HG03460 (cell line): ENCODE measurements around the gene SLC35A4.

Experiments
- ATAC-seq: cut with Tn5 transposase; IDR thresholded peaks from one replicate; pipeline ENCODE4 v1.9.1; 2021; ENCODE audit not compliant: unreplicated experiment

SLC35A4 gene, protein sequence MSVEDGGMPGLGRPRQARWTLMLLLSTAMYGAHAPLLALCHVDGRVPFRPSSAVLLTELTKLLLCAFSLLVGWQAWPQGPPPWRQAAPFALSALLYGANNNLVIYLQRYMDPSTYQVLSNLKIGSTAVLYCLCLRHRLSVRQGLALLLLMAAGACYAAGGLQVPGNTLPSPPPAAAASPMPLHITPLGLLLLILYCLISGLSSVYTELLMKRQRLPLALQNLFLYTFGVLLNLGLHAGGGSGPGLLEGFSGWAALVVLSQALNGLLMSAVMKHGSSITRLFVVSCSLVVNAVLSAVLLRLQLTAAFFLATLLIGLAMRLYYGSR

DNA sequence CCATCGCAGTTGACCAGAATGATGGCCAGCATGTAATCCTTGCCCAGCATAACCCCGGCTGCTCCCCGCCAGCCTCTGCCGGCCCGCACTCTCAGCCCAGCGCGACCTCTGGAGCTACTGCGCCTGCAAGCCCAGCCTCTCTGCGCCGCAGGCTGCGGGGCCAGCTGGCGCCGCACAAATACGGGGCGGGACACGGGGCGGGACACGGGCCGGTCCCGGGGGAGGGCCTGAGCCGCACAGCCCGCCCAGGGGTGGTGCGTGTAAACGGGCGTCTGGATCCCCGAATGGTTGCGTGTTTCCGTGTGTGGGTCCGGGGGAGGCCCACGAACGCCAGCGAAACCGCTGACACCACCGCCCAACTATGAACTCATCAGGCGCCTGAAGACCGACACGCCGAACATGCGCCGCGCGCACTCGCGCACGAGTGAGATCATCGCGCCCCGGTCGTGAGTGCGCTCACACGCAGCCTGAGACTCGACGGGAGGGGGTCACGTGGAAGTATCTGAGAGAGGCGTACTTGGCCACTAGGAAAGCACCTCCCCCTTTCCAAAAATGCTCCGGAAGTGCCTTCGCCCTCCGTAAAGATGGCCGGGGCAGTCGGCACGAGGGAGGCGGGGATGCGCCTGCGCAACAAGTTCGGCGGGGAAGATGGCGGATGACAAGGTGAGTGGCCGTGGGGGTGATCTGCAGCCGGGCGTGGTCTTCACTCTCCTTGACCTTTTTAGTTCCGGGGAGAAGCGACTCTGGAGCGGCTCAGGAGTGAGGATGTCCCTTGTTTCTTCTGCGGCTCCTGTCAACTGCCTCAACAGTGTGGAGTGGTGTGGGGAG is at the start of gene SLC35A4, which contains the start of gene APBB3:
TSS of gene SLC35A4 (plus strand) at position 633 of the 828 bp plus-strand sequence. CDS start 2,342 bp downstream, outside the sequence.
TSS of gene APBB3 (minus strand) at position 403 of the 828 bp plus-strand sequence. CDS start at position 50, 353 bp downstream.
- ATAC-seq = peak; percentile 89

DNA sequence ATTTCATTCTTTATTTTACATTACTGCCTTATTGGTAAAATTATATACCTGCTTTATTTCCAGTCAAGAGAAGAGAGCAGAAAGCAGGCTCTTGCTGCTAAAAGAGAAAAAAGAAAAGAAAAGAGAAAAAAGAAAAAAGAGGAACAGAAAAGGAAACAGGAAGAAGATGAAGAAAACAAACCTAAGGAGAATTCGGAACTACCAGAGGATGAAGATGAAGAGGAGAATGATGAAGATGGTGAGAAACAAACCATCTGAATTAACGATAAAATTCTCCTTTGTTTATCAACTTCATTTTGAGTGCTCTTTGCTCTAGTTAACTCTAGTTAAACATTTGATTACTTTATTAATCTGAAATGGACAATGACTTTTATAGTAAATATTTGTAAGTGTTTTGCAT is 40.6 kb upstream of the SLC35A4 start:
- no peak for ATAC-seq

DNA sequence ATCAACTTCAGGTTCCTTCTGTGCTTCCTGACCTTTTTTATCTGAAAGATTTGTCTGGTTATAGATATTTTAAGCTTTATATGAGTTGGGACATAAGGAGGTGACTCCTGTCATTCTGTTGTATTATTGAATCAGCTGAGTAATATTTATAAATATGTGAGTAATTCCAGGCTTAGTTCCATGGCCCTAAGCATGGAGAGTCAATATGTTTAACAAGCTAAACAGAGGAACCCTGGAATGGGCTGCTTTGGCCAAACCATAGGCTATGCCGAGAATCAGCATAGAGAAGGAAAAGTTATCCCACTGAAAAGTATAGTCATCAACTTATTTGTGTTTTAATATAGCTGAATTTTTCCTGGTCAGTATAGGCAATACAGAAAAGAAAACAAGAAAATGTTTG is 24.4 kb upstream of the SLC35A4 start:
- ATAC-seq = no peak

DNA sequence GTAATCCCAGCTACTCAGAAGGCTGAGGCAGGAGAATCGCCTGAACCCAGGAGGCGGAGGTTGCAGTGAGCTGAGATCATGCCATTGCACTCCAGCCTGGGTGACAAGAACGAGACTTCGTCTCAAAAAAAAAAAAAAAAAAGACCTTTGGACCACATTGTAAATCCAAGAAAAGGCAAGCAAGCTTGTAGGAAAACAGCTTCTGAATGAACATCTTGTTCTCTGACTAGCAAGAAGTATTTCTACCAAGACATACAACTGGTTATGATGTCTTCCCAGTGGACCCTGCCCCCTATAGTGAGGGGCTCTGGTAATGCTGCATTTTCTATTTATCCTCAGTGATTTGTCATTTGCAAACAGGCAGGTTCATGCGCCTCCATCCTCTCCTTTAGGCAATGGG is 21.7 kb upstream of the SLC35A4 start:
- no peak for ATAC-seq

DNA sequence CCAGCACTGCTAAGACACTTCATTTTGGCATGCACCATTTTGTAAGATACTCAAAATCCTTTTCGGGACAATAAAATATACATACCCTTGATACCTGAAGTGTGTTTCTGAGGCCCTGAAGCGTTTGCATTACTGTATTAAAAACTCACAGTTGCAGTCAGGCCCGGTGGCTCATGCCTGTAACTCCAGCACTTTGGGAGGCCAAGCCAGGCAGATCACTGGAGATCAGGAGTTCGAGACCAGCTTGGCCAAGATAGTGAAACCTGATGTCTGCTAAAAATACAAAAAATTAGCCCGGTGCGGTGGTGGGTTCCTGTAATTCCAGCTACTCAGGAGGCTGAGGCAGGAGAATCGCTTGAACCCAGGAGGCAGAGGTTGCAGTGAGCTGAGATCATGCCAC is 19.6 kb upstream of the SLC35A4 start:
- no peak for ATAC-seq

DNA sequence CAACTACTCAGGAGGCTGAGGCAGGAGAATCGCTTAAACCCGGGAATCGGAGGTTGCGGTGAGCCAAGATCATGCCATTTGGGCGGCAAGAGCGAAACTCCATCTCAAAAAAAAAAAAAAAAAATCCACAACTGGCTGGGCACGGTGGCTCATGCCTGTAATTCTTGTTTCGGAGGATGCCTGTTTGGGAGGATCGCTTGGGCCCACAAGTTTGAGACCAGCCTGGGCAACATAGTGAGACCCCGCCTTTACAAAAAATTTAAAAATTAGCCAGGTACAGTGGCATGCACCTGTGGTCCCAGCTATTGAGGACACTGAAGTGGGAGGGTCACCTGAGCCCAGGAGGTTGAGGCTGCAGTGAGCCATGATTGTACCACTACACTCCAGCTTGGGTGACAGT is 19.0 kb upstream of the SLC35A4 start:
- no peak for ATAC-seq

DNA sequence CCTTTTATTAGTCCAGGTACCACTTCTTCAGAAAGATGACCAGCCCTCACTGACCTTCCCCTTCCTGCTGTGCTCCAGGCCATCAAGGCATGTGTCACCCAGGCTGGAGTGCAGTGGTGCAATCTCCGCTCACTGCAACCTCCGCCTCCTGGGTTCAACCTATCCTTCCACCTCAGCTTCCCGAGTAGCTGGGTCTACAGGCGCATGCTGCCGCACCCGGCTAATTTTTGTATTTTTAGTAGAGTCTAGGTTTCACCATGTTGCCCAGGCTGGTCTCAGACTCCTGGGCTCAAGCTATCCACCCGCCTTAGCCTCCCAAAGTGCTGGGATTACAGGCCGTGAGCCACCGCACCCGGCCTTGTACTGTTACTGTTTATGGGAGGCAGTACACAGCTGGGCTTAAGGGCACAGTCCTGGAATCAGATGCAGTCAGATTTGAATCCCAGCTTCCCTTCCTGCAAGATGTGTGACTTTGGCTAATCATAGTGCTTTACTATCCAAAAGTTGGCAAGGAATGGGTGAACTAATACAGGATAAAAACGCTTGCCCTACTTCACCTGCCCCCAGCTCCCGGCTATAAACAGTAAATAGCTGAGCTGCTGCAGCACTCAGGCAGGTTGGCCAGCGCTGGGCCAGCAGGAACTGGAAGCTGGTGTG is 17.6 kb upstream of the SLC35A4 start:
- ATAC-seq = no peak

DNA sequence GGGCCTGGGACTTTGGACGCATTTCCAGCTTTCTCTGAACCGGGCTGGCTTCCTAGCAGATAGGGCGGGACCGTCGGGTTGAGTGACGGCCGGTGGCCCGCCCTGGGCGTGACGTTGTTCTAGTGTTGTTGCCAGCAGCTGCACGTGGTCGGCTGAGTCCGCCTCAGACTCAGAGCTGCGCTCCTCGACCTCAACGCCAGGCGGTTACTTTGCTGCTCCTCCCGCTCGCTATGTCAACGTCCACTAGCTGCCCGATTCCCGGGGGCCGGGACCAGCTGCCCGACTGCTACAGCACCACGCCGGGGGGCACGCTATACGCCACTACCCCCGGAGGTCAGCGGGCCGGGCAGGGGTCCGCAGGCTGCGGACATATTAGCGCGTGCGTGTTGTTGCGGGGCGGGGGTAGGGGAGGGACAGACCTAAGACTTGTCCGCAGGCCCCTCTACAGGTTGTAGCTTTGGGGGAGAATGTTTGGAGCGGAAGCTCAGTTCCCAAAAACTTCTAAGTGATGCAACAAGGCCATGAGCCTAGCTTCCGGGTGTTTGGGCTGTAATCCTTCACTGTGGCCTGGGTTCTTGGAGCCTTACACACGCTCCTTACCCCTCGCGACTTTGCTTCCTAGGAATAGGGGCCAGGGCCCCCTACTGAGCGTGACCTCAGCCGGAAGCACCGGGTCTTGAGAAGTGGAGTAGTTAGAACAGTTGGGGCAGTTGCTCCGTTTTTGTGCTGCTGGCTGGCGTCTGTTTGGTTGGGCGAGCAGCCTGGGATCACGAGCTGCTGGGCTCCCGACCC is 16.9 kb upstream of the SLC35A4 start, which contains the start of gene EIF4EBP3:
TSS of gene EIF4EBP3 (plus strand) at position 155 of the 792 bp plus-strand sequence. CDS start at position 231, 76 bp downstream.
- ATAC-seq = peak; percentile 99

DNA sequence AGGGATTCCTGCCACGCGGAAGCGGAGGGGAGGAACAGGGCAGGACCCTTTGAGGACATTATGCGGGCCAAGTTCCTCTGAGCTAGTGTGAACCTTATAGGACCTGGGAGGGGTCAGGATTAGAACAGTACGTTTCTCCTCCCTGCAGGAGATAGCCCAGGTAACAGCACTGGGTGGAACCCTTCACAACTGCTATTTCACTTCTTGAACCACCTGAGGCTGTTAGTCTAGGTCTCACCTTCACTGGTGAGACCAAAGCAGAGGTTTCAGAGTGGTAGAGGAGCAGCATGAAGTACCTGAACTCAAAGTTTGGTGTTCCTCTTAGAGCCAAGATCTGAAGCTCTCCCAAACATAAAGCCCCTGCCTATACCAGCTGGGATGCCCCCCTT is 16.3 kb upstream of the SLC35A4 start:
- ATAC-seq = no peak

DNA sequence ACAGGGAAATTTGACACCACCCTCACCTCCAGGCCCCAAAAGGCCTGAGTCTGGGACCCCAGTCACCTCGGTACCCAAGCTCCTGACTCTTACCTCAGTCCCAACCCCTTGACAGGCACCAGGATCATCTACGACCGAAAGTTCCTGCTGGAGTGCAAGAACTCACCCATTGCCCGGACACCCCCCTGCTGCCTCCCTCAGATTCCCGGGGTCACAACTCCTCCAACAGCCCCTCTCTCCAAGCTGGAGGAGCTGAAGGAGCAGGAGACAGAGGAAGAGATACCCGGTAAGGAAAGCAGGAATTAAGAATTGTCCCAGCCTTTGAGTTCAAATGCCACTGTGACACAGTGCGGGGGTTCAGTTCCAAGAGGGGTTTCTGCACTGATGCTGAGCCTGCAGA is 15.8 kb upstream of the SLC35A4 start:
- no peak for ATAC-seq

DNA sequence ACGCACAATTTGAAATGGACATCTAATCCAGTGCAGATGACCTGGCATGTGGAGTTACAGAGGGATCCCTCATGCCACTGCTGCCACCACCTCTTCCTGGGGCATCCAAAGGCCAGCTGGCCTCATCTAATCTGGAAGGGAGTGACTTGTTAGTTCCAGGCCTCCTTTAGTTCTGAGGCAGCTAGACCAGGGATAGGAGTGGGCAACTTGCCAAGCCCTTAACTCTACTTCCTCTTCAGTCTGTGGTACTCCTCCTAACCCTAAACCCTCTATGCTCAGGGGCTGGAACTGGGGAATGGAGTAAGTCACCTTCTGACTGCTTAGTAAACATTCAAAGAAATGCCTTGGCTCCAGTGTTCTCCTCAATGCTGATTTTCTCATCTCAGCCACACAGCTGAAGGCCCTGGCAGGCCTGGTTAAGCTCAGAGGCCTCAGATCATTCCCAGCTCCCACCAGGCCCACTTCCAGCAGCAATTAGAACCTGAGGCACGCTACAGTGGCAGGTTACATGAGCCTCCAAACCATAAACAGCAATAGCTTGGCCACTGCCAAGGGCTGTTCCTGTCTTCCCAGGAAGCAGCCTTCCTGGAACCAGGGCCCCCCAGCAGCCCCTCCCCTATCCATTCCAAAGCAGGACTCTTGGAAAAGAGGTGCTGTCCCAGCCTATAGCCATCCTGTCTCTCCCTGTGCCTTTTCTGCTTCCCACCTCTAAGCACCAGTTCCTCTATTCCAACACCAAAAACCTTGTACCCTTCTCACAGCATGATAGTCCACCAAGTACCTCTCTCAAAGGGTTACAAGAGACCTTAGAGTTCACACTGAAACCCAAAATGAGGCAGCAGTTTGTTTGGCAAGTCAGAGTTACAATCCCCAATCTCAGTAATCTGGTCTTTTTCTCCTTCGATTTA is 15.1 kb upstream of the SLC35A4 start:
- no peak for ATAC-seq

DNA sequence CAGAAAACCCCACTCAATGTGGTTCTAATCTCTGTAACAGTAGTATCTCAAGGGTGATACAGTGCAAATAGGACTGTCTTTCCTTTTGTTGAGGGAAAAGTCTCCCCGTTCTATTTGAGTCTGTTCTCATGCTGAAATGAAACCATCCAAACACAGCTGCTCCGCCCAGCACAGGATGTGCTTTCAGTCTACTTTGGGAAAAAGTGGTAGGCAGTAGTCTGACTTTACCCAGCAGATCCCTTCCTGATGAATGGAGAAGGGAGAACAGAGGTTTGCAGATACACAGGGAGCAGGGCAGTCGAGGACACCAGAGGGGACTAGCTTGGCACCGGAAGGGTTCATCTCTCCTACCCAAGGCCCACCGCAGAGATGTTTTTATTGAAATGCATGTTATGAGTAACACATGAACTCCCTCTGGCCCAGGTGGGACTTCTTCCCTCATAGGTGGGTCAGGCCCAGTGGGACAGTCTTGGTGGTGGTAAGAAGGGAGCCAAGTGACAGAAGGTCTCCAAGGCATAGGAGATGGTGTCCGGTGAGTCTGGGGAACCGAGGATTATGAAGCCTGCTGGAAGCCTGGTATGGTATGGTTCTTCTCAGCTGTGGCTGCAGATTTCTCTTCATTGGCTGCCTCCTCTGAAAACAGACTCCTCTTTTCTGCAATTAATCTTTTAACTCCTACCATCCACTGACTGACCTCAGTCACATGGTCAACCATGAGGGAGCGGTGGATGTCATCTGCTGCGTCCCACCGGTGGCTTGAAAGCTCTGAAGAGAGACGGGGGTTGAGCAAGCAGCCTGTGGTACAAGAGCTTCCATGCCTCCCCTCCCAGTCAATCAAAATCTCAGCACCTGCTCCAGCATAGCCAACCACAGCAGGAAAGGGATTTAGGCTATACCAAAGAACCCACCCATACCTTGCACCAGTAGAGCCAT is 14.2 kb upstream of the SLC35A4 start:
- ATAC-seq = no peak

DNA sequence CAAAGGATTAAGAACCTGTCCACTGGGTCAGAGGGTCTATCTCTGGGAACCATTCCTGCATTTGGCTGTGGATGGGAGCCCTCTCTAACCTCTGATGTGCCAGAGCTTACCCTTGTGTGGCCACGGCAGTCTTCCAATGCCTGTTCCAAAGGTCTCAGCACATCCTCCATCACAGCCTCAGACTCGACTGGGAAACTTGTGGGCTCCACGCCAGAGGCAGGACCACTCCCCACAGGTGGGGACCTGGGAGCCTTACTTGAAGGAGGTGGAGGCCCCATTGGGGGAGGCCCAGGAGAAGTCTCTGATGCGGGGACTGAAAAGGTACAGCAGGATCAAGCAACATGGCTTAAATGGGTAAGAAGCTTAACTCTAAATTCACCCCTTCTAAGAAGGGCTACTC is 12.8 kb upstream of the SLC35A4 start:
- no peak for ATAC-seq

DNA sequence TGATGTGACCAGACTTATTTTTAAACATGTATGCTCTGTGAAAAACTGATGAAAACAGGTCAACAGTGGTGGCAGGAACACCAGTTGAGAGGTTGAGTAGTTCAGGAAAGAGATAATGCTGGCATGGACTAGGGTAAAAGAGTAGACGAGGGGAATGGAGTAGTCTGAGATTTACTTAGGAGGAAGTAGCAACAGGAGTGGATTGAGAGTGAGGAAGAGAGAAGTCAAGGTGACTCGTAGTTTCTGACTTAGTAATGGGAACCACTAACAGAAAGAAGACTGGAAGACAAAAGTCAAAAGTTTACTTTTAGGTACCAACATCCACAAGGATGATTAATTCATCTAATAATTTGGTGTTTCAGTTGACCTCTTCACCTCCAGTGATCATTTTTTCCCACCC is 11.0 kb upstream of the SLC35A4 start:
- ATAC-seq = no peak

DNA sequence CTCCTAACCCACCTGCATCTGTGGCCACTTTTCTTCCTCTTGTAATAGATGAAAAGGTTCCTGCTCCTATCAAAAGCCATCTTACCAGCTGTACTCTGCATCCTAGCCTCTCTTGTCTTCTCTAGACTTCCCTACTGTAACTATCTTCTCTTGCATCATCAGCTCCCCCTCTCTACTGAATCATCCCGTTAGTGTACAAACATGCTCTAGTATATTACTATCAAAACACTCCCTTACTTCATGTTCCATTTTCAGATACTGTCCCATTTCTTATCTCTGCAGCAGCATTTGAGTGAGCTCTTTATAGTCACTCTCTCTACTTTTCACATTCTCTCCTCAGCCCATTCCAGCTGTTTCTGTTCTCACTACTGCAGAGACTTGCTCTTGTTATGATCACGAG is 10.2 kb upstream of the SLC35A4 start:
- no peak for ATAC-seq

DNA sequence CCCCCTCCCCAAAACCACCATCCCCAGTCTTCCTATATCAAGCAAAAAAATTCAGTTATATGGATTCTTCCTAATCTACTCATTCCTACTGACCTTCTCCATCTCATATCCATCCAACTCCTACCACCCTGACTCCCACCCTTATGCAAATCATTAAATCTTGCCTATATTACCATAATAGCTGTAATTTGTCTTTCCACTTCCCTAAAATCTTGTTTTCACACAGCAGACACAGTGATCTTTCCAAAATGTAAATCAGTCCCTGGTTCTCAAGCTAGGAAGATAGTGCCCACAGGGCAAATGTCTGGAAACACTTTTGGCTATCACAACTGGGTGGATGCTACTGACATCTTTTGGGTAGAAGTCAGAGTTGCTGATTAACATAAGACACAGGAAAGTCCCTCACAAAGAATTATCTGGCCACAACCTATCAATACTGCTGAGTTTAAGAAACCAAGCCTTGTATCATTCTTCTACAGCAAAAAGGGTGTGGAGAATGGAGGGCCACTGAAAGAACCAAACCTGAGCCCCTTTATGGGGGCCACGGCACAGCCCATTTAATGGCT is 8.8 kb upstream of the SLC35A4 start:
- ATAC-seq = no peak

DNA sequence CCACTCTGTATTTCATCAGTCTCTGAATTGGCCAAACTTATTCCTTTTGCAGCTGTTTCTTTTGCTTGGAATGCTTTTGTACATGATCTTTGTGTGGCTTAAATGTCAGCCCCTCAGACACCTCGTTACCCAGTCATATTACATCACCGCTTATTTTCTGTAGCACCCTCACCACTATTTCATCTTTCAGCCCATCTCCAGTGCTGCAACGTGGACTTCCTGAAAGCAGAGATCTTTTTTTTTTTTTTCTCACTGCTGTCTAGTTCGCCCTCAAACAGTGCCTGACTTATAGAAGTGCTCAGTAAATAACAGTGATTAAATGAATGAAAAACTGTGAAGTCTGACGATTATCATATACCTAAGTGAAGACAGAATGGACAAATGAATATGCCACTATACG is 8.2 kb upstream of the SLC35A4 start:
- no peak for ATAC-seq

DNA sequence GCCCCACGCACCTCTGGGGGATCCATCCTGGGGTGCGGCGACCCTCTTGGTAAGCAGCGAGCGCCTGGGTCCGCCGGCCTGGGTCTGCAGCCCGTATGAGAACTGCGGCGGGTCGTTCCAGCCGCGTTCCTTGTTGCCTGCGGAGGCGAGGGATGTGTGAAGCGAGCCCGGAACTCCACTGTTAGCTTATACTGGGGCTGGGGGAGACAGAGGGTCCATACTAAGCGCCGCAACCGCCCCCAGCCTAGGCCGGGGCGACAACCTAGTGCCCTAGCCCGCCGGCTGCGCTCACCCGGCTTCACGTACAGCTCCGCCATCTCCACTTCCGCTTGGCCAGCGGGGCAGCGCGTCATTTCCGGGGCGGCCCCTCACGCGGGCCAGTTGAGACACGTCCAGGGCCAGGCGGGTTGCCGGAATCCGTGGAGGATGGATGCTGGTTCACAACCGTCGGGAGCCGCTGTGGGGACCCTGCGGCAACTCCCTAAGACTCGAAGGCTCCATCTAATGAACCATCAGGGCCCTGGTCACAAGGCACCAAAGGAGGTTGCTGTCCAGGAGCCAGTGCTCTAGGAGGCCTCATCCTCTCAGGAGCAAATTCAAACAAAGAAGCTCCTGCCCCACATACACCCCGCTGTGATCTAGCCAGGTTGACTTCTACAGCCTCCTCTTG is 7.4 kb upstream of the SLC35A4 start, which contains the start of gene SRA1:
TSS of gene SRA1 (minus strand) at position 338 of the 670 bp plus-strand sequence. CDS start at position 317, 21 bp downstream.
- peak; percentile 94 for ATAC-seq
